ENCODE measurements around the gene CEP76.

DNA sequence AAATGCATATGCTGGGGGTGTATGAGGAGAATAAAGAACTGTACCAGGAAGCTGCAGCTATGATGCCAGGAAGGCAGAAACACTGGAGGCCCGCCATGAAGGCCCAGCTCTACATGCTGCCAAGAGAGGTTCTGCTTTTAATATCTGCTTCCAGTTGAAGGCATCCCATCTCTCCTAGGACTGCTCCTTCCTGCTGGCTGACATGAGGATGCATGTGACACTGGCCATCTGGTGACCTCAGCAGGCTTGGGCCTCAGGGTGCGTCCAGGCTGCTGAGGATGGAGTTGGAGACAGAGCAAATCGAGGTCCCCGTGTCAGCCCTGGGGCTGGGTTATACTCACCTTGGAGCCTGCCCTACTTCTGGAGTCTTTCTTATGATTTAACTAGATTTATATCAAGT lies 49.4 kb upstream of the CEP76 start:
- TF ChIP-seq CTCF (IDR thresholded peaks at IDR 0.05; ENCODE audit: low read length) (no peak), EZH2 (optimal IDR thresholded peaks at IDR 0.05; ENCODE audit: low read depth, low read length) (no peak), EZH2phosphoT487 (IDR thresholded peaks at IDR 0.05; ENCODE audit: low read length) (no peak)

Data from MM.1S (cell line).